Mesothelial cell of epicardium (in vitro differentiated cells): Measurements from ENCODE around the gene MYL3. TPM values are rescaled to one million over a fixed set of nuclear protein-coding genes. Genes with fewer than 3 reads are reported as not detected.
"Not testable (repeated sequence)": the region's sequence is repeated elsewhere in the genome, so short reads cannot be mapped to it uniquely, and the experiment has no call there.

Experiments used
- DNase-seq, 2 experiments: peaks; one replicate each; pipeline ENCODE4 v3.0.0; 2021; ENCODE audit warnings: low spot score in 2 of 2; ENCODE audit not compliant: unreplicated experiment in 2 of 2
- H3K27ac Mint-ChIP-seq: 2 replicates; pipeline ENCODE4 v1.8.0; 2021; ENCODE audit warnings: mixed read lengths
- H3K27me3 Mint-ChIP-seq: 2 replicates; pipeline ENCODE4 v1.8.0; 2021; ENCODE audit warnings: low read depth, mixed read lengths
- H3K36me3 Mint-ChIP-seq: 2 replicates; pipeline ENCODE4 v1.8.0; 2021; ENCODE audit warnings: mixed read lengths
- H3K4me1 Mint-ChIP-seq: 2 replicates; pipeline ENCODE4 v1.8.0; 2021; ENCODE audit warnings: mixed read lengths
- H3K4me3 Mint-ChIP-seq: 2 replicates; pipeline ENCODE4 v1.8.0; 2021; ENCODE audit warnings: mild to moderate bottlenecking, moderate library complexity, mixed read lengths
- H3K9me3 Mint-ChIP-seq: 2 replicates; pipeline ENCODE4 v1.8.0; 2021; ENCODE audit warnings: mixed read lengths
- CTCF ChIP-seq: fragments of 200-600 bp; sonication (generic); IDR thresholded peaks from one replicate; pipeline ENCODE4 v1.5.0; 2021; ENCODE audit warnings: antibody characterized with exemption; ENCODE audit not compliant: unreplicated experiment
- total RNA-seq: library from RNA; stranded (reverse); gene quantifications from 3 replicates; pipeline ENCODE4 v1.2.1, GENCODE V29; 2021

MYL3 gene
- total RNA-seq, 1 donor from 2014 or later = 5.3 TPM

GRCh38 chr3:46825450-46825849, 37.8 kb downstream of the MYL3 start:
- no peak for DNase-seq
- Mint-ChIP-seq H3K36me3 (peaks cover 11% of the 10 kb centered on the region), H3K27ac (no peak overlapping the region), H3K4me1 (peaks cover 2% of the 10 kb centered on the region), H3K4me3 (no peak overlapping the region), H3K9me3 (peaks cover 30% of the 10 kb centered on the region), H3K27me3 (no peaks in the 10 kb centered on the region)
- TF ChIP-seq CTCF = no peak

GRCh38 chr3:46824211-46824970, 38.9 kb downstream of the MYL3 start:
- H3K4me1 Mint-ChIP-seq = peaks cover 2% of the 10 kb centered on the region
- no peak for TF ChIP-seq CTCF
- peaks cover 36% of the 10 kb centered on the region for H3K9me3 Mint-ChIP-seq
- H3K27me3 Mint-ChIP-seq = no peaks in the 10 kb centered on the region
- no peak overlapping the region for H3K4me3 Mint-ChIP-seq
- no peak for DNase-seq
- H3K27ac Mint-ChIP-seq = no peak overlapping the region
- peaks cover 11% of the 10 kb centered on the region for H3K36me3 Mint-ChIP-seq

- not testable (repeated sequence) for H3K4me3 Mint-ChIP-seq, H3K27me3 Mint-ChIP-seq, DNase-seq, H3K4me1 Mint-ChIP-seq, H3K27ac Mint-ChIP-seq
- Mint-ChIP-seq H3K36me3 (peaks cover 11% of the 10 kb centered on the region), H3K9me3 (peaks cover 36% of the 10 kb centered on the region)
Observed at GRCh38 chr3:46823314-46823713, 39.9 kb downstream of the MYL3 start.

DNA sequence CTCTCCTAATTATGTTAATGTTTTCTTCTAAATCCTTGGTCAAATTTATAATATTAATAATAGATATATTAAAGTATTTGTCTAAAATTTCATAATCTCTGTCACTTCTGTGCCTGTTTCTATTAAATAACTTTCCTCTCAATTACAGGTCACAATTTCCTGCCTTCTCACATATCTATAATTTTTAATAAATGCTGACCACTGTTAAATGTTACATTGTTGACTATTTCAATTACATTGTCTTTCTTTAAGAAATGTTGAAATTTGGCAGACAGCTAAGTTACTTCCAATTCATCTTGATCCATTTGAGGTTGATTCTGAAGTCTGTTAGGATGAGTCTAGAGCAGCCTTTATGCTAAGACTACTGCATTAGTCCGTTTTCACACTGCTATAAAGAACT, 41.7 kb downstream of the MYL3 start:
- Mint-ChIP-seq H3K9me3 (peaks cover 36% of the 10 kb centered on the region), H3K27ac (no peak overlapping the region), H3K4me3 (no peak overlapping the region), H3K4me1 (peaks cover 2% of the 10 kb centered on the region), H3K27me3 (no peaks in the 10 kb centered on the region), H3K36me3 (peaks cover 11% of the 10 kb centered on the region)
- DNase-seq = no peak
- no peak for TF ChIP-seq CTCF

DNA sequence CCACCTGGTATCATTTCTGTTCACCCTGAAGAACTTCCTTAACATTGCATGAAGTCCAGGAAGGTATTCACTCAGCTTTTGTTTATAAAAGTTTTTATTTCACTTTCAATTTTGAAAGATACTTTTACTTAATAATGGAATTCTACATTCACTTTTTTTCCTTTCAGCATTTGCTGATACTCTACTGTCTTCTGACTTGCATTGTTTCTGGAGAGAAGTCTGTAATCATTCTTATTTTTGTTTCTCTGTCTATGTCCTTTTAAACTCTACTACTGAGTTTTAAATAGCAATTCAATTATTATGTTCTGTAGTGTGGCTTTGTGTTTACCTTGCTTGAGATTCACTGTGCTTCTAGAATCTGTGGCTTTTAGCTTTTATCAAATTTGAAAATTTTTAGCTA, 42.4 kb downstream of the MYL3 start:
- H3K27ac Mint-ChIP-seq = no peak overlapping the region
- peaks cover 36% of the 10 kb centered on the region for H3K9me3 Mint-ChIP-seq
- H3K36me3 Mint-ChIP-seq = peaks cover 11% of the 10 kb centered on the region
- no peaks in the 10 kb centered on the region for H3K27me3 Mint-ChIP-seq
- H3K4me3 Mint-ChIP-seq = no peak overlapping the region
- TF ChIP-seq CTCF = no peak
- DNase-seq = no peak
- H3K4me1 Mint-ChIP-seq = peaks cover 2% of the 10 kb centered on the region

DNA sequence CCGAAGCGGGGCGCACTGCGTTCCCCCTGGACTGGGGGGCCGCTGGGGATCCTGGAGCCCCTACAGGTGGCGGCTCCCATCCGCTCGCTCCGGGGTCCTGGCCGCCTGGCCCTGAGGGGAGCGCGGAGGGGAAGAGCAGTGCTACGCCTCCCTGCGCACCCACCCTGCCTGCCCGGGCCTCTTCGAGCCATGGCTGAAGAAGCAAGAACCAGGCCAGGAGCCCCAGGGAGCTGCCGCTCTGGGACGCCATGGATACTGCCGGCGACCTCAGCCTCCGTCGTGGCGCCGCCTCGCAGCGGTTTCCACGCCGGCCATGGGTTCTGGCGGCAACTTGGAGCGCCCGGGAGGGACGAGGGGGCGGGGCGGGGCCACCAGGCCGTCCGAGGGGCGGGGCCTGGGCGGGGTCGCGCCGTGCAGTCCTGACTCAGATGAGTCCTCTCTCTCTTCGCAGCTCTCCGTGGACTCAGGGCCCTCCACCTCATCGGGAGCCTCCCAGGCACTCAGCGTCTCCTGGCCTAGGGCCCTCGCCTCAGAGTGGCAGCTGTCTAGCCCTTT, 50.9 kb downstream of the MYL3 start:
- peaks cover 26% of the 10 kb centered on the region for H3K4me1 Mint-ChIP-seq

More for the DNA sequence above, 50.9 kb downstream of the MYL3 start:
- TF ChIP-seq CTCF = no peak
- Mint-ChIP-seq H3K36me3 (no peaks in the 10 kb centered on the region), H3K4me3 (peak overlapping the region; percentile 72), H3K27ac (peak overlapping the region; percentile 77), H3K27me3 (no peaks in the 10 kb centered on the region), H3K9me3 (no peaks in the 10 kb centered on the region)
- peak; percentile 71 to 80 for DNase-seq
